ENCODE data around the gene ZMIZ1. TPM values are rescaled to one million over a fixed set of nuclear protein-coding genes. Genes with fewer than 3 reads are reported as not detected.
A peak's percentile ranks its signal among the peaks of the same experiment; 100 is the strongest.

The ZMIZ1 gene
- total RNA-seq, 4 donors from 2014 or later = 65.5 to 88.2 (median 69.3) TPM

DNA sequence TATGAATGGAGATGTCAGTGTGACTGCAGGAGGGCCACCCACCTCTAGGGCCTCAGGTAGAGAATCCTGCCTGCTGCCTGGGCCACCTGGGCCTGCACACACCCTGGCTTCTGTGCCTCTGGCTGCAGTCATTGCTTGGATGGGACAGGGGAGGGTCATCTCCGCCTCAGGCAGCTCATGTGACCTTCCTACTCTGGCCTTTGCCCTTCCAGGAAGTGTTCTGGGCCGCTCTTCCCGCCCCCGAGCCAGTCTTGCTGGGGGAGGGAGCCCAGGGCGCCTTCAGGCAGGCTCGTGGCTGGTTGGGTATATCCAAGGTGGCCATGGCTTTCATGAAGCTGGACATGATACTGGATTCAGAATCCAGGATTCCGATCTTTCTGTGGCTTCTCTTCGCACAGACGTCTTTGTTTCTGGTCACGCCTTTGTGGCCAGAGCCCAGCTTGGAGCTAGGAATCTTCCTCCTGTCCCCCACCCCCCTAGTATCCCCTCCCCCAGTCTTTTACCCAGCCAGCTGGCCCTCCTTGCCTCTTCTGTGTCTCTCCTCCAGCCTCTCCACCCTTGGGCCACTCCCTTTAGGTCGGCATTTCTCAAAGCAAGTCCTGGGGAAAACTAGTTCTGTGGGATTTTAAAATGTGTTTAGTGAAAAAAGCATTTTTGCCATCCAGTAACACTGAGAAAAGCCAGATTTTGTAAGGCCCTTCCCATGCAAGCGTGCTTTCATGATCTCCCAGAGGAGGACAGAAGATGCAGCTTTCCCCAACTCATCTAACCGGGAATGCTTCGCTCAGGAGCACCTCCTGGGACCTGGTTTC, 119.6 kb downstream of the ZMIZ1 start:
- WGBS, 2 donors = 51% methylated on average over 14 of the region's 14 CpGs
- H3K27ac ChIP-seq = peak overlapping the region in 3 of 4 donors; percentile 1 to 83 (median 67)
- peaks cover 0 to 98% (median 64%) of the 10 kb centered on the region in 4 donors for H3K4me1 ChIP-seq

DNA sequence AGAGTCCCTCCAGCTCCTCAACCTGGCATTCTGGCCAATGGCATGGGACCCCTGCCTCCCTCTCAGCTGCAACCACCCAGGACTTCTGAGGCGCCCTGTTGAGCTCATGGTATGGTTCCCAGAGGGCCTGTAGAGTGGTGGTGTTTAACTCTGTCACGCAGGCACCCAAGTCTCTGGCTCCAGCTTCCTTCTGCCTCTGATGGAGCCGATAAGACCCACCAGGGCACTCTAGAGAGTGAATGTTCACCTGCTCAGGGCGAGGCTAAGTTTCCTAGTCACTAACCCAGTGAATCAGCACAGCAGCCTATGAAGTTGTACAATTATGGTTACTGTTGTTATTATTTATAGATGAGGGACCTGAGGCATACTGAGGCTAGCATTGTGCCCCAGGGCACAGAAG, 120.4 kb downstream of the ZMIZ1 start:
- Histone ChIP-seq H3K36me3 (peaks cover 0 to 8% (median 0%) of the 10 kb centered on the region in 3 donors), H3K27me3 (no peaks in the 10 kb centered on the region), H3K27ac (peak overlapping the region in 2 of 4 donors; percentile 67 to 83), H3K4me1 (peaks cover 0 to 98% (median 58%) of the 10 kb centered on the region in 4 donors), H3K4me3 (no peak overlapping the region), H3K9me3 (no peaks in the 10 kb centered on the region)
- no peak for TF ChIP-seq EP300 (IDR thresholded peaks at IDR 0.05)
- TF ChIP-seq POLR2A (IDR thresholded peaks at IDR 0.05) = no peak
- TF ChIP-seq, protein P1, sequence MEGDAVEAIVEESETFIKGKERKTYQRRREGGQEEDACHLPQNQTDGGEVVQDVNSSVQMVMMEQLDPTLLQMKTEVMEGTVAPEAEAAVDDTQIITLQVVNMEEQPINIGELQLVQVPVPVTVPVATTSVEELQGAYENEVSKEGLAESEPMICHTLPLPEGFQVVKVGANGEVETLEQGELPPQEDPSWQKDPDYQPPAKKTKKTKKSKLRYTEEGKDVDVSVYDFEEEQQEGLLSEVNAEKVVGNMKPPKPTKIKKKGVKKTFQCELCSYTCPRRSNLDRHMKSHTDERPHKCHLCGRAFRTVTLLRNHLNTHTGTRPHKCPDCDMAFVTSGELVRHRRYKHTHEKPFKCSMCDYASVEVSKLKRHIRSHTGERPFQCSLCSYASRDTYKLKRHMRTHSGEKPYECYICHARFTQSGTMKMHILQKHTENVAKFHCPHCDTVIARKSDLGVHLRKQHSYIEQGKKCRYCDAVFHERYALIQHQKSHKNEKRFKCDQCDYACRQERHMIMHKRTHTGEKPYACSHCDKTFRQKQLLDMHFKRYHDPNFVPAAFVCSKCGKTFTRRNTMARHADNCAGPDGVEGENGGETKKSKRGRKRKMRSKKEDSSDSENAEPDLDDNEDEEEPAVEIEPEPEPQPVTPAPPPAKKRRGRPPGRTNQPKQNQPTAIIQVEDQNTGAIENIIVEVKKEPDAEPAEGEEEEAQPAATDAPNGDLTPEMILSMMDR (IDR thresholded peaks at IDR 0.05) = no peak
- 85 to 95% methylated on average over 4 of the region's 4 CpGs for WGBS, 2 donors
- no peak for DNase-seq (ENCODE audit: low spot score in 2 of 2)

More for the DNA sequence above, 119.6 kb downstream of the ZMIZ1 start:
- Histone ChIP-seq H3K9me3 (no peaks in the 10 kb centered on the region), H3K36me3 (peaks cover 0 to 8% (median 0%) of the 10 kb centered on the region in 3 donors), H3K4me3 (no peak overlapping the region), H3K27me3 (no peaks in the 10 kb centered on the region)
- TF ChIP-seq POLR2A (IDR thresholded peaks at IDR 0.05) (no peak), EP300 (IDR thresholded peaks at IDR 0.05) (no peak)
- TF ChIP-seq, protein P1 (IDR thresholded peaks at IDR 0.05) = no peak
- DNase-seq (ENCODE audit: low spot score in 2 of 2) = no peak

DNA sequence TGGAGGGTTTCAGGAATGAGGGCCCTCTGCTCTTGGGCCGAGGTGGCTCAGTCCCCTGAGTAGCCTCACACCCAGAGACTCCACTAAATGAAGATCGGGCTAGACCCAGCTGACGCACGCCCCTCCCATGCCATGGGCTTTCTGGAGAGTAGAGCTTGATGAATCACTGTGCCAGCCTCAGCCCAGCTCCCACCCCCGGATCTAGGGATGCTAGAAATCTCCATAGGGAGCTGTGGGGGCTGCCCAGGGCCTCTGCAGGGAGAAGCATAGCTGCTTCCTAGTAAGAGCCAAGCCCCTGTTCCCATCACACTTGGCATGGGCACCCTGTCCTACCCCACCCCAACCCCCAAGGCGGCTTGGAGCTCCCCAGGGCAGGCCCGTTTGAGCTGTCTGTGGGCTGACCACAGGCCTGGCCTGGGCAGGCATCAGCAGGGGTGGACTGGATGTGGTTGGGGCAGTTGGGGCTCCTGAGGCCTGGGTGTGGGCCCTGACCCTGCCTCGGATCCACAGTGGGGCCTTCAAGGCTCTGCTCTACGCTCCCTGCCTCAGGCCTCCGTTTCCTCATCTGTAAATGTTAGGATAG, 121.2 kb downstream of the ZMIZ1 start:
- WGBS, 2 donors = 55 to 65% methylated on average over 6 to 10 of the region's 10 CpGs
- TF ChIP-seq POLR2A (IDR thresholded peaks at IDR 0.05) = no peak
- TF ChIP-seq, protein P1 (IDR thresholded peaks at IDR 0.05) = no peak
- TF ChIP-seq EP300 (IDR thresholded peaks at IDR 0.05) = no peak

DNA sequence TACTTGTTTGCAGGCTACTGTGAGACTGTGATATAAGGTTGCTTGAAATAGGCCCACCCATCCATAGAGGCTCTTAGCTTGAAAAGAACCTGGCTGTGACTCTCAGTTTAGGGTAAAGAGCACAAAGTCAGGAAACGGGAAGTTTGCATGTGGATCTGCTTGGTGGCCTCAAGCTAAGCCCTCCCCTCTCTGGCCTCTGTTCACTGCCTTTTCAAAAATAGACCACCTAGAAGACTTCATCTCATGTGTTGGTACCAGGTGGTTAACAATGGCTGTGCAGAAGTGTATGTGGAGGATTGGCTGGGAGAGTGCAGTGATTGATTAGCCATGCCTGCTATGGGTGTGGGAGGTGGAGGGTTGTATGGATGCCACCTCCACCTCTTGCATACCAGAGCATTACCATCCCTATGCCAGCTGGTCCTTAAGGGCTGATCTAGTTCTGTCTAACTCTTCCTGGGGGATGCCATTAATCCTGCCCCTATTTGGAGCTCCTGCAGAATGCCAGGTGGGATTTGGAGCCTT, 122.0 kb downstream of the ZMIZ1 start:
- Histone ChIP-seq H3K9me3 (no peaks in the 10 kb centered on the region), H3K36me3 (peaks cover 0 to 8% (median 0%) of the 10 kb centered on the region in 3 donors), H3K4me3 (no peak overlapping the region), H3K27me3 (no peaks in the 10 kb centered on the region), H3K27ac (peak overlapping the region in 2 of 4 donors; percentile 67 to 83), H3K4me1 (peaks cover 0 to 98% (median 54%) of the 10 kb centered on the region in 4 donors)
- no peak for TF ChIP-seq EP300 (IDR thresholded peaks at IDR 0.05)
- TF ChIP-seq POLR2A (IDR thresholded peaks at IDR 0.05) = no peak
- TF ChIP-seq, protein P1 (IDR thresholded peaks at IDR 0.05) = no peak
- 79 to 83% methylated on average over 1 of the region's 1 CpG for WGBS, 2 donors
- no peak for DNase-seq (ENCODE audit: low spot score in 2 of 2)

More for the DNA sequence above, 121.2 kb downstream of the ZMIZ1 start:
- Histone ChIP-seq H3K36me3 (peaks cover 0 to 8% (median 0%) of the 10 kb centered on the region in 3 donors), H3K4me3 (no peak overlapping the region), H3K27ac (peak overlapping the region in 2 of 4 donors; percentile 67 to 83), H3K4me1 (peaks cover 0 to 98% (median 56%) of the 10 kb centered on the region in 4 donors), H3K9me3 (no peaks in the 10 kb centered on the region), H3K27me3 (no peaks in the 10 kb centered on the region)
- DNase-seq (ENCODE audit: low spot score in 2 of 2) = no peak
